Hematopoietic multipotent progenitor cell (in vitro differentiated cells): ENCODE data around the gene GPR176. TPM values are rescaled to one million over a fixed set of nuclear protein-coding genes. Genes with fewer than 3 reads are reported as not detected.

Experiments used
- DNase-seq, 3 donors: peaks; one replicate each; pipeline ENCODE4 v3.0.0-alpha.2; 2011 to 2015; ENCODE audit warnings: low read depth in 2 of 3, low spot score in 2 of 3
- total RNA-seq: library from RNA; depleted of rRNA; stranded (reverse); fragments of >200 nt; gene quantifications from one replicate; pipeline ENCODE4 v1.2.3, GENCODE V29; 2012

Gene GPR176
- total RNA-seq, 1 donor = 0.27 TPM

DNA sequence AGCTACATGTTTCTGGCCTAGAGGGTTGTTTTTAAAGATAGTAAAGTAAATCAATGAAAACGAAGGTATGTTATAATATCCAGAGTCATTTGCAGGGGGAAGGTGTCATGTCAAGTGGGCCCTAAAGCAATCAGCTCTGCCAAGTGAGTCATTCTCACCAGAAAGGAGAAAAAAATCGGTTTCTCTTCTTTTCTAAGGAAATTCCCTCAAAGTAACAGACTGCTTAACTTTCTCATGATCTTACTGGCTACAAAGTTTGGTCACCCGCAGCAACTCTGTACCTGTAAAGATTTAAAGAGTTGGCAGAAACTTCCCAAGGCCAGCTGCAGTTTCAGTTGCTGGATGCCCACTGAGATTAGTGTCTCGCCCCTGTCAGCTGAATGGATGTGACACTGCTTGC lies 132.0 kb downstream of the GPR176 start:
- no peak for DNase-seq

GRCh38 chr15:39787479-39787878 lies 132.6 kb downstream of the GPR176 start:
- DNase-seq = no peak

DNA sequence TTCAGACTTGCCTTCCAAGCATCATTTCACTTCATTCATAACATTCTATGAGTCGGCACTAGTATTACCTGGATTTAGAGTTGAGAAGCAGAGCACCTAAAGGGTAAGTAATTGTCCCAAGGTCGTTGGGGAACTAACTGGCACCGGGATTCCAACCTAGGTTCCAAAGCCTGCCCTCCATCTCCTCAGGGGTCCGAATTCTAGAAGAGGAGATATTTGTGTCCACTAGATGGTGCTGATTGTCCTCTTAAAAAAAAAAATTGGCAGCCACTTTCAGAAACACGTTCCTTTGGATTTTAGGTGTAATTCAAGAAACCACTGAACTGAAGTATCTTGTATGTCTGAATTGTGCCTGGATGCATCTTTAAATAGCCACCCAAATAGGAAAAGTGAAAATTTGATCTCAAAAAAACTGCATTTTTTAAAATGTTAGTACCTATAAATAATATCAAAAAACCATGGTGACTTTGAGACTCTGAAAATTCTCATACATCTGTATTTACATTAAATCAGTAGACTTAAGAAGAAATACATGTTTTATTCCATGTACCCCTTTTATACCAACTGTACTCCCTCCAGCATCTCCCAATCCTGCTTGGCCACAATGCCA lies 133.5 kb downstream of the GPR176 start:
- DNase-seq = peak in 2 of 3 donors; percentile 49 to 73

DNA sequence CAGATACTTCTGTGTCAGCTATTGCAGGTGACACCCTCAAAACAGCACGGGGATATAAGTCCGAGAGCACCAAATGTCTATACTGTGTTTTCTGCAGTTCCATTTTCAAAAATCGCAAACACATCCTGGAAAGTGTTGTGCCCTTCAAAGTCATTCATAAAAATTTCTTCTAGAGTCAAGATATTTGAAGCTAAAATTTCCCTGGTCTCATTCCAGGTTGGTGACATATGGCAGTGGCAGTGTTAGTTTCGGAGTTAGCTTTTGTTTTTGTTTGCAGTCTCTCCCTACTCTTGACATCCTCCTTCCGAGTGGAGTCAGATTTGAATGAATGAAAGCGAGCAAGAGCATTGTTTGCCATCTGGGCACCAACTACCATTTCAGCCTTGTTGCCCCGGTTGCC lies 134.2 kb downstream of the GPR176 start:
- DNase-seq = no peak

DNA sequence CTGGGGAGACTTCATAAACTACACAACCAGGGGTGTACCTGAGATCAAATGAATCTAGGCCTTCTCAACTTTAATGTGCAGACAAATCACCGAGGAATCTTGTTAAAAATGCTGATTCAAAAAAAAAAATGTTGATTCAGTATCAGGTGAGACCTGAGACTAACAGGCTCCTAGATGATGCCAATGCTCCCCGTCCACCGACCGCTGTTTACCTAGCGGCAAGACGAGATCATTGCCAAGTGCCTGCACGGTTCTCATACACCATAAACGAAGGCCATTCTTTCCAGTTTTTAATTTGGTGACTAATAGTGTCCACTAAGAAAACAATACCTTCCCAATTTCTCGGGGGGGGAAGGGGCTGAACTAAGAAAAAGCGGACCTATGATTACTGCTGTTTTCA lies 134.9 kb downstream of the GPR176 start:
- no peak for DNase-seq

DNA sequence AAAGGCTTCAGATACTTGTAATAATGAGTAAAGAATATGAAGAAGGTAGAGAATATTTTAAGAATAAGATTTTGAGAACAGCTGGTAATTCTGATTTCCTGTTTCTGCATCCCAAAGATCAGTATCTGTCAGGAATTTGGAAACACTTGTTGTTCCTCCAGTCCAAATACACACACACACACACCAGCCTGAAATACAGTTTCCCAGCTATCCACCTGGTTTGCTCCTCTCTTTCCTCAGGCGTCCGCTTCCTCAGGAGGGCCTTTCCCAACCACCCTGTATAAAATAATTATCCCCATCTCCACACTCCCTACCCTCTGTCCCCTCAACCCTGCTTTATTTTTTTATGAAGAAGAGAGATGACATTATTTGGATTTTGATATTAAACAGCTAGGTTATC lies 135.4 kb downstream of the GPR176 start:
- DNase-seq = no peak

DNA sequence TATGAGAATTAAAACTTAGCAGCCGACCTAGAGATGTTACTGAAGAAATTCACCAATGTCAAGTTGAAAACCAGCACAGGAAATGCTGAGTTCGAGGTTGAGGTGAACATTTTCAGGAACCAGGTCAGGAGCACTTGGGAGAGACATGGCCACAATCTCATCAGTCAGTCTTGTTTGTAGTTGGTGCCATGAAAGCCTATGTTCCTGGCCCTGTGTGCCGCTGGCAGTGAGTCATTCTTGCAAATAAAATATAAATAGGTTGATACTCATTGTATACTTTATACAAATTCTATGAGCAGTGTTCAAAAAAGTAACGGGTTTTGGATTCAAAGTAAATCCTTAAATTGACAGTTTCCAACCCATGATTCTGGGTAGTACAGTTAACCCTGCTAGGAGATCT lies 135.9 kb downstream of the GPR176 start:
- DNase-seq = no peak

- DNase-seq = no peak
These were observed 136.7 kb downstream of the GPR176 start for GRCh38 chr15:39783244-39783820.

DNA sequence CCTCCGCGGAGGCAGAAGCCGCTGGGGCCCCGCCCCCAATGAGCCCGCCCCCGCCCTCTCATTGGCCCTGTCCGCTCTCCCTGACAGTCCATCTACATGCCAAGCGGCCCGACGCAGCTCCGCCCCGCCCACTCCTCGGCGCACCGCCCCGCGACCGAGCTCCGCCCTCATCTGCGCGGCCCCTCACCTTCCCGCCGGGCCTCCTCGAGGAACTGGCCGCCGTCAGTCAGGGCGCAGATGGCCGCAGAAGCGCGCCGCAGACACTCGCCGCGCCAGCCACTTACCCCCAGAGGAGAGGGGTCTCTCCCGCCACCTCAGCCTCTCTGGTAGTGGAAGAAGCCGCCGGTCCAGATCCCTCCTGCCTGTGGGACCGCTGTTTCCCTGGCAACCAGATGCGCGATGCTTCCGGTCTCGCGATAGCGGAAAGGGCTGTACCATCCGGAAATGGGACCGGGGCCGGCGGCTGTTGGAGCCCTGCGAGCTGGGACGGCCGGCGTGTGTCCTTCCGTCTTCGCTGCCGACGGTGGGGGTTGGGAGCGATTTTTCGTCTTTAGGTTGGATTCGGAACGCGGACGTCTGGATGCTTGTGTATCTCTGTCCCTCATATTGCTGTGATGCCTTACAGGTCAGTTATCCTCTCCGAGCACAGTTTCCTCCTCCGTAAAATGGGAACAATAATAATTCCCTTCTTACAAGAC lies 137.5 kb downstream of the GPR176 start, which contains the start of gene FSIP1:
Gene FSIP1 (minus strand): TSS at position 401 of the 698 bp plus-strand sequence. CDS start 6,317 bp downstream, outside the sequence.
- DNase-seq = peak; percentile 93 to 95 (median 93)

DNA sequence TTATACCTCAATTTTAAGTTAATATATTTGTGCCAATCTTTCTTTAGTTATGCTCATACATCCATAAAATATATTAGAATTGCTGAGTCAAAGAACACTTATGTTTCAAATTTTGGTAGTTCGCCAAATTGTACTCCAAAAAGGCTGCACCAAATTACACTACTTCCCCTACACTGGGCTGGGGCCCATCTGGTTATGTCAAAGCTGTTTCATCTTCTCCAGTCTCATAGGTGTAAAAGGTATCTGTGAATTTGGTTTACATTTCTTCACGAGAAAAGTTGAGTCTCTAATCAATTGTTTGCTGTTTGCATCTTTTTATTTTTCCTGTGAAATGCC lies 138.1 kb downstream of the GPR176 start:
- peak in 1 of 3 donors; percentile 62 for DNase-seq

GRCh38 chr15:39781147-39781966 lies 138.7 kb downstream of the GPR176 start:
- DNase-seq = no peak

DNA sequence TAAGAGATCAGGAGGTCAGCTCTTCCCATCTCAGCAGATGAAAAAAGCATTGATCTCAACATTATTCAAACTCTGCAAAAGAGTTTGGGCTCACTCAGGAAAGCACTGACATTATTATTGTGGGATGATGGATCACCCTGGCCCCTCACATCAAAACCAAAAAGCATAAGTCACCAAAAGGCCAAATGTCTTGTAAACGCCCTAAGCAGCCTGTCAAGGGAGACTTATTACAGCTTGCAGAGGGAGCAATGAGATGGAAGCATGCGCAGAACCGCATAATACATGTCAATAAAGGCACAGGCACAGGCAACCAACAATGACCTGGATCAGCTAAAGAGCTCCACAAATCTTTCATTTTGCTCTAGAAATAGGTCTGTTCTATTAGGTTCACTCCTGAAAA lies 142.0 kb downstream of the GPR176 start:
- DNase-seq = no peak

DNA sequence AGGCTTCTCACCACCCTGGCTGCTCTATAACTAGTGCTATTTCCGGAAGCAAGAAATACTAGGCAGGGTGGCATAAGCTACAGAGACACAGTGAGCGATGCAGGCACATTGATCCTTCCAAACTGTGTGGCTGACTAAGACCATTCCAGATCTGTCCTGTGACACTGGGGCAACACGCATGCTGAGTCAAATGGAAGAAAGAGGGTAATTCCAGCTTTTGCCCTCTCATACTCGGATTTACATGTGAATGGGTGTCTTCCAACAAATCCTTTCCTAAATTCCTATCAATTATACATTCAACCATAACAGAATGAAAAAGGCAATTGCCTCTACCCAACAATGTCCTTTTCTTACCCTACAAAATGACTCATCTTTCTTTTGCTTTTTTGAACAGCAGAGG lies 142.6 kb downstream of the GPR176 start:
- no peak for DNase-seq

DNA sequence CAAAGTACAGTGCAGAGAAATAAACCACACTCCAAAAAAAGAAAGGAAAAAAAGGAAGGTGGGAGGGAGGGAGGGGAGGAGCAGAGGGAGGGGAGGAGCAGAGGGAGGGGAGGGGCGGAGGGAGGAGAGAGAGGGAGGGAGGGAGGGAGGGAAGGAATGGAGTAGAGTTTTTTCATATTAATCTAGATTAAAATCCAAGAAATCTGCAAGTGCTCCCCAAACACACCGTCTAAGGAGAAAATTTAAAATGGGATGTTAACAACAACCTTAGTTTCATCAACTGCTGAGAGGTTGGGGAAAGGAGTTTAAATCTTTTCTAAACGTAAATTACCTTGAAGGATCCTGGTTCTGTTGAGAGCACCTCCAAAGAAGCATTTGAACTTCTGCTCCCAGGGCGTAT lies 144.0 kb downstream of the GPR176 start:
- no peak for DNase-seq

GRCh38 chr15:39774688-39775267 lies 145.3 kb downstream of the GPR176 start:
- peak in 2 of 3 donors; percentile 71 to 87 for DNase-seq

GRCh38 chr15:39770748-39771689 lies 149.0 kb downstream of the GPR176 start:
- no peak for DNase-seq

DNA sequence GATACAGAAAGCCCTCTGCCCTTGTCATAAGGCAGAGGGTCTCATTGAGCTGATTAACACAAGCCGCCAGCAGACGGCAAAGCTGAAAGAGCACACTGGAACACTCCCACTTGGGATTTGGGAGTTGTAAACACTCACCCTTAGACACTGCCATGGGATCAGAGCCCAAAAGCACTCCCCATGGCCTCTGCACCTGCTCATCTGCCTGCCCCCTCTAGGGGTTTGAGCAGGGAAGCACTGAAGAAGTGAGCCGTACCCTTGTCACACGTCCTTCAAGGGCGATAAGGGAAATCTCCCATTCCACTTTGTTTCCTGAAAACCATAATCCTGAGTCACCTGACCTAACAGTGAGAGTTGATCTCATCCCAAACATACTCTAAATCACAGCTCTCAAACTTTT lies 152.1 kb downstream of the GPR176 start:
- DNase-seq = no peak

DNA sequence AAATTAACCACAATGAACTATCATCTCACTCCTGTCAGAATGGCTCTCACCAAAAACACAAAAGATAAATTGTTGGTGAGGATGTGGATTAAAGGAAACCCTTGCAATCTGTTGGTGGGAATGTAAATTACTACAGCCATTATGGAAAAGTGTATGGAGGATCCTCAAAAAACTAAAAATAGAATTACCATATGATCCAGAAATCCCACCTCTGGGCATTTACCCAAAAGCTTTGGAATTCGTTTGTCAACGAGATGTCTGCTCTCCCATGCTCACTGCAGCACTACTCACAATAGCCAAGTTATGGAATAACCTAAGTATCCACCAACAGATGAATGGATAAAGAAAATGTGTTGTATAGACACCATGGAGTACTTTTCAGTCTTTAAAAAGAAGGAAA lies 159.1 kb downstream of the GPR176 start:
- no peak for DNase-seq

GRCh38 chr15:39756806-39757522 lies 163.1 kb downstream of the GPR176 start:
- peak; percentile 21 to 65 (median 46) for DNase-seq
